HG03064 (cell line): Measurements from ENCODE around the gene MYOT.

Experiments used
- ATAC-seq: cut with Tn5 transposase; IDR thresholded peaks from one replicate; pipeline ENCODE4 v1.9.1; 2021; ENCODE audit warnings: low read depth; ENCODE audit not compliant: unreplicated experiment

MYOT gene, protein sequence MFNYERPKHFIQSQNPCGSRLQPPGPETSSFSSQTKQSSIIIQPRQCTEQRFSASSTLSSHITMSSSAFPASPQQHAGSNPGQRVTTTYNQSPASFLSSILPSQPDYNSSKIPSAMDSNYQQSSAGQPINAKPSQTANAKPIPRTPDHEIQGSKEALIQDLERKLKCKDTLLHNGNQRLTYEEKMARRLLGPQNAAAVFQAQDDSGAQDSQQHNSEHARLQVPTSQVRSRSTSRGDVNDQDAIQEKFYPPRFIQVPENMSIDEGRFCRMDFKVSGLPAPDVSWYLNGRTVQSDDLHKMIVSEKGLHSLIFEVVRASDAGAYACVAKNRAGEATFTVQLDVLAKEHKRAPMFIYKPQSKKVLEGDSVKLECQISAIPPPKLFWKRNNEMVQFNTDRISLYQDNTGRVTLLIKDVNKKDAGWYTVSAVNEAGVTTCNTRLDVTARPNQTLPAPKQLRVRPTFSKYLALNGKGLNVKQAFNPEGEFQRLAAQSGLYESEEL

DNA sequence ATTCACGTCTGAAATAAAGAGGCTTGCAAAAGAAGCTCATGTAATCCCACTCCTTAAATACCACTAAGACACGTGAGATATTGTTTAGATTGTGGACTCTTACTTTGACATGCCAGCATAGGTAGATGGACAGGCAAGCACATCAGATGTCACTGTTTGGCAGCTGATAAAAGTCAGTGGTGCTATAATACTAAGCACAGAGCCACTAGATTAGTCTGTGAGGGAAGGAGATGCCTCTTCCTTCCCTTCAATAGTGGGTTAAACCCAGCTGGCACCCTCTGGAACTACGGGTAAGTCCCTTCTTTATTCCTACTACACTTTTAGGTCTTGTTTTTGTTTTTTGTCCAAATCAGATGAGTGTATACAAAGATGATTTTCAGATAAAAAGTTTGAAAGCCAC, at the start of gene MYOT:
Gene MYOT, plus strand, starts transcription at position 197 of the 400 bp plus-strand sequence. CDS start 2,792 bp downstream, outside the sequence.
- ATAC-seq: no peak

DNA sequence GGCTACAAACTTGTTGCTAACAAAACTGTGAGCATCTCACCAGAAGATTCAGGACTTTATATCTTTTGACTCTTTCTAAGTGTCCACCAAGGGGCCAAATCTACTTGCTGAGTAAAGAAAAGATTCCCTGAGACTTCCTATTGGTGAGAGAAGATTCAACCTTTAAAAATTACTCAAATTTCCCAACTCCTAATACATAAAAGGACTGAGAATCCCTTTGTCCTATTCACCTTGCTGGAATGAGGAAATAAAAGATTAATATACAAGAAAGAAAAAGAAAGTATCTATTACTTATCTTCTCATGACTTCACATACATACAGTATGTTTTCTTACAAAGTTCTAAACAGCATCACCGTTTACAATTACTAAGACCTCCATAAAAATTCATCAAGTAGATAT, 47.9 kb upstream of the MYOT start:
- no peak for ATAC-seq

- no peak for ATAC-seq
These were observed 45.4 kb upstream of the MYOT start for GRCh38 chr5:137822158-137822764.

- no peak for ATAC-seq
These were observed 44.7 kb upstream of the MYOT start for GRCh38 chr5:137822984-137823383.

DNA sequence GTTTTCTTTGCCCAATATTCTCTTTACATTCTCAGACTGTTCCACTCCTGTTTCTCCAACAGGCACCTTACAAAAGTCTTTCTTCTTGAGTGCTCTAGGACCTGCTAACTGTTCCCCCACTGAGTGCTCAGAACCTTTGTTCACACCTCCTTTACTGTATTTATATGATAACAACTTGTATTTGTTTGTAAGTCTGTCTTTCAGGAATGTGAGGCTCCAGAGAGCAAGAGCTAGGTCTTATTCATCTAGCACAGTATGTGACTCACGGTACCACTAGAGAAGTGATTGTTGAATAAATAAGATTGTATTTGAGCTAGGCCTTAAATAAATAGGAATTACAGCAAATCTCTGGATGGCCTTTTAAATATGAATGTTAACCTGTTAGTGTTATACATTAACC, 42.5 kb upstream of the MYOT start:
- no peak for ATAC-seq

GRCh38 chr5:137826067-137826466, 41.6 kb upstream of the MYOT start:
- no peak for ATAC-seq

DNA sequence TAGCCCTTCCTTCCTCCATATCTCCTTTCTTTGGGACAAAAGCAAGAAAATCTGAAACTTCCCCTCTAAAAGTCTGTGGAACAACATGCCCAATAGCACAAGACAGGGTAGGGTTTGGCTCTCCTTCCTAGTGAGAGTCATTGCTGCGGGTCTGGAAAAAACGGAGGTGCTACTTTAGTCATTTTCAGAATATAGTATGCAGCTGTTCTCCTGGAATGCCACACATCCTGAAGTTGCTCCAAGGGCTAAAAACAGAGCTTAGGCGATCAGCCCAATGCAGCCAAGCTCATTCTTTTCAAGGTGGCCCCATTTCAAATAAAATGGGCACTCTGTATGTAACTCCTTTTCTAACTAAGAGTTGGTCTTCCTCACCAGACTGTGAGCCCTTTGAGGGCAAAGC, 39.5 kb upstream of the MYOT start:
- no peak for ATAC-seq

DNA sequence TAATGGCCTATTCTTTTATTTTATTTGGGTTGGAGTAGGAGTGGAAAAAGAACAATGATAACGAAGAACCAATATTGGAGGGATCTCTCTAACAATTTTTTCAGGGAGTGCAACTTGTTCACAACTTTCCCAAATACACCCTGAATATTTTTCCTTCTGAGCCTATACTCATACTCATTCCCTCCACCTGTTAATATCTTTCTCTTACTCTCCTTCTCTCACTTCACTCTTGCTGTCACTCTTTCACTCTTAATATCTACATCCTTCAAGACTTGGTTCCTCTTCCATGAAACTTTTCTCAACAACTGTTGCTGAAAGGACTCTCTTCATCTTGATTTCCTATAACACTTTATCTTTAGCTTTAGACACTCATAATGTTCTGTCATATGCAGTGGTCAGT, 39.0 kb upstream of the MYOT start:
- no peak for ATAC-seq

- no peak for ATAC-seq
These were observed 36.6 kb upstream of the MYOT start for GRCh38 chr5:137831105-137831504.

- ATAC-seq: no peak
These were observed 36.1 kb upstream of the MYOT start for GRCh38 chr5:137831526-137831925.

DNA sequence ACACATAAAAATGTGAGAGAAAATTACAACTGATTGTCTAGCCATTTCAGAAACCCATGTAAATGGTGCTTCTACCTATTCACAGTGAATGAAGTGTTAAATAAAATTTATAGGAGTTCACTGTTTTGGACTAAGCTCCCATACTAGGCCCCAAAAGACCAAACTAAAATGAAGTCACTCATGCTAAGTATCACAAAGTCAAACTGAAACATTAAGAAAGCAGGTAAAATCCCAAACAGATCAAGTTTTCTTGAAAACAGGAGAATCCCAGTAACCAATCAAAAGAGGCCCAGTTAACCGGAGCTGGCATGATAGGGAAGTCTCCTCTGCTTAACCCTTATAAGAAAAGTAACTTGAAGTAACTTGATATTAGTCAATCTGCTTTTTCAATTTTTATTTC, 35.2 kb upstream of the MYOT start:
- no peak for ATAC-seq

- no peak for ATAC-seq
These were observed 34.2 kb upstream of the MYOT start for GRCh38 chr5:137833463-137833862.

DNA sequence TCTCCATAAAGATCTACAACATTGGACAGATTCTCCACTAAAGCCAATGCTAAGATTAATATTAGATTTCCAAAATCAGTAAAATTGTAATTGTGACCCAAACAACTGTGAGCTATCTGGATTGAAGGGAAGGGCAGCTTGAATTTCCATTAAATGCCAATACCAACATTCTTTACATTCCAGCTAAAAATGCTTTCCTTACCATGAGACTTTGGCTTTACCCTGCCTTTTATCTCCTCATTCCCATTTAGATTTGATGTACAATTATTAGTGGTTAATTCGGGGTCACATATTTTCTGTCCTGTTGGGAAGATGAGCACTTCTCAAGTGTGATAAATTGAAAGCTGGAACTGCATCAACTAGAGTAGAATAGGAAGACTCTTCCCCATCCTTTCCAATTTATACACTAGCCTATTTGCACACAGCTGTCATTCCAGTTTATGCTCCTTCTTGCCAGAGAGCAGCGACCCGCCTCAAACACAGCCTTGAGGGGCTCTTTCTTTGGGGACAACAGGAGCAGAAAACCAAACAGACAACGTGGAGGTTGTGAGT, 33.1 kb upstream of the MYOT start:
- no peak for ATAC-seq

DNA sequence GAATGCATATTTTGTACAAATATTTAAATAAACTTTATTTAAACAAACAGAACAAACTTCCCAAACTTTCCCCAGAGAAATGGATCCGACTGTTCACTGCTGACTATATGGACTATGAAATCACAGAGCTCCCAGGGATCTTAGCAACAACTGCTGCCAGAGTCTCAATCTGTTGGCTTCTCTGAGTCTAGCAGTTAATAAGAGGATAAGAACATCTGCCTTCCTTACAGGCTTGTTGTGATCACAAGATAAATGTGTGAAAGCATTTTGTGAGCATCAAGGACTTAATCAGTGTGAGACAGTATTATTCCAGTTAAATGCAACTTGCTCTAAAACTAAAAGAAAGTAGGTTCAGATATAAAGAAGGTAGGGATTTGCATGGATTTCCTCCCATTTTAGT, 31.4 kb upstream of the MYOT start:
- ATAC-seq: no peak

DNA sequence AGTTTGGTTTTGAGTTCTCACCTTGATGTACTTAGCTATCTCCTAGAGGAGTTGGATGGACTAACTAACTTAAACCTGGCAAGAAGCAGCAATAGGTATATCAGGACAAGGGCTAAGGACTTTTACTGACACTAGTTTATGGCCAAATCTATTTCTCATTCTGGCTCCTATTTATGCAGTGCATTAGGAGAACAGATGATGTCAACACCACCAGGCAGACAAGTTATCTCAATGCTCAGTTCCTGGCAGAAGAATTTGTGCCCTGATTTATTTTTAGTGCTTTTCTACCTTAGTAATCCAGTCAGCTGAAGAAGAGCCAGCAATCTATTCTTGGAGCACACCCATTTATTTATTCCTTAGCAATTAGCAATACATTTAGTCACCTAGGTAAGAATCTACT, 30.7 kb upstream of the MYOT start:
- no peak for ATAC-seq

- no peak for ATAC-seq
These were observed 29.9 kb upstream of the MYOT start for GRCh38 chr5:137837491-137838394.

- no peak for ATAC-seq
These were observed 28.7 kb upstream of the MYOT start for GRCh38 chr5:137838976-137839375.

DNA sequence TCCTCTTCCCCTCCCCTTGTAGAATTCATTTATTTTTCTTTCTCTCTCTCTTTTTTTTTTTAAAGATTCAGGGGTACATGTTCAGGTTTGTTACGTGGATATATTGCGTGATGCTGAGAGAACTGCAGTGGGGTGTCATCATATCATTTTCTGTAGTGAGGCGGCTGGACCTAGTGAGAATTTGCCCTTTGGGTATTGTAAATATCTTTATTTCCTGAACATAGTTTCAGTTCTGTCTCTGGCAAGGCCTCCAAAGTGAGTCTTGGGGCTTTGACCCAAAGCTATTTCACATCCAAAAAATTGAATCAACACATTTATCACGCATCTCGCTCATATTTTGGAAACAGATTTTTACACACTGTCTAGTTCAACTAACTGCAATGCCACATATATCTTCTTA, 25.4 kb upstream of the MYOT start:
- no peak for ATAC-seq

- no peak for ATAC-seq
These were observed 23.9 kb upstream of the MYOT start for GRCh38 chr5:137843676-137844299.

- ATAC-seq: no peak
These were observed 22.2 kb upstream of the MYOT start for GRCh38 chr5:137845472-137845871.
